PFSK-1 (cell line): Measurements from ENCODE around the gene CCNYL1.

Experiments used
- FOXP2 ChIP-seq: optimal IDR thresholded peaks from 2 replicates; pipeline ENCODE3; 2011; ENCODE audit warnings: borderline replicate concordance, control low read depth, inconsistent platforms; ENCODE audit not compliant: insufficient read depth; ENCODE audit errors: extremely low read length, extremely low read depth
- POLR2AphosphoS5 ChIP-seq: IDR thresholded peaks from 2 replicates; pipeline ENCODE4 v1.6.1; 2012; ENCODE audit warnings: low read depth, mild to moderate bottlenecking, control low read depth, low read length, moderate library complexity
- REST ChIP-seq, 2 experiments: IDR thresholded peaks; 2 replicates each; pipeline versions ENCODE4 v1.6.1 to v1.8.0; 2011 to 2012; ENCODE audit warnings: low read depth in 2 of 2, low read length in 2 of 2, control low read depth in 1 of 2, inconsistent platforms in 1 of 2, mild to moderate bottlenecking in 1 of 2, moderate library complexity in 1 of 2; ENCODE audit not compliant: insufficient read depth in 1 of 2
- SIN3A ChIP-seq: IDR thresholded peaks from 2 replicates; pipeline ENCODE4 v1.6.1; 2012; ENCODE audit warnings: mild to moderate bottlenecking, low read length, moderate library complexity, borderline replicate concordance; ENCODE audit not compliant: insufficient read depth
- TAF1 ChIP-seq: IDR thresholded peaks from 2 replicates; pipeline ENCODE4 v1.6.1; 2012; ENCODE audit warnings: low read length, control low read depth, borderline replicate concordance; ENCODE audit not compliant: insufficient read depth

CCNYL1 gene

GRCh38 chr2:207772844-207773205, 61.4 kb downstream of the CCNYL1 start:
- TF ChIP-seq POLR2AphosphoS5 (no peak), REST (IDR thresholded peaks at IDR 0.05; ENCODE audit: insufficient read depth in 1 of 2, low read depth in 2 of 2, low read length in 2 of 2) (no peak)

GRCh38 chr2:207775473-207775872, 64.0 kb downstream of the CCNYL1 start:
- TF ChIP-seq FOXP2 = no peak
- no peak for TF ChIP-seq TAF1
- TF ChIP-seq REST (IDR thresholded peaks at IDR 0.05; ENCODE audit: insufficient read depth in 1 of 2, low read depth in 2 of 2, low read length in 2 of 2) = no peak
- no peak for TF ChIP-seq POLR2AphosphoS5

GRCh38 chr2:207777124-207777523, 65.7 kb downstream of the CCNYL1 start:
- no peak for TF ChIP-seq TAF1
- no peak for TF ChIP-seq SIN3A
- TF ChIP-seq REST (IDR thresholded peaks at IDR 0.05; ENCODE audit: insufficient read depth in 1 of 2, low read depth in 2 of 2, low read length in 2 of 2) = no peak
- no peak for TF ChIP-seq POLR2AphosphoS5
- no peak for TF ChIP-seq FOXP2

GRCh38 chr2:207778298-207778882, 67.0 kb downstream of the CCNYL1 start:
- TF ChIP-seq REST (IDR thresholded peaks at IDR 0.05; ENCODE audit: insufficient read depth in 1 of 2, low read depth in 2 of 2, low read length in 2 of 2) (no peak), POLR2AphosphoS5 (no peak), FOXP2 (no peak), SIN3A (no peak), TAF1 (no peak)

GRCh38 chr2:207779523-207779922, 68.1 kb downstream of the CCNYL1 start:
- TF ChIP-seq FOXP2 (no peak), REST (IDR thresholded peaks at IDR 0.05; ENCODE audit: insufficient read depth in 1 of 2, low read depth in 2 of 2, low read length in 2 of 2) (no peak), POLR2AphosphoS5 (no peak), TAF1 (no peak)
